Thymus (tissue), 11 donors: ENCODE data around the gene POLR3C. TPM values are rescaled to one million over a fixed set of nuclear protein-coding genes. Genes with fewer than 3 reads are reported as not detected.
"Not testable (repeated sequence)": the region's sequence is repeated elsewhere in the genome, so short reads cannot be mapped to it uniquely, and the experiment has no call there.

ENCODE experiments used
- DNase-seq, 9 donors: peaks; one replicate each; pipeline ENCODE4 v3.0.0-alpha.2; 2013; ENCODE audit warnings: low spot score in 9 of 9, low read depth in 6 of 9, missing footprints in 1 of 9
- H3K27ac ChIP-seq, 2 donors: one replicate each; pipeline ENCODE4 v1.5.1; 2013; ENCODE audit warnings: control low read depth in 1 of 2, low read depth in 1 of 2, low read length in 1 of 2, mild to moderate bottlenecking in 1 of 2, moderate library complexity in 1 of 2
- H3K27me3 ChIP-seq, 2 donors: one replicate each; pipeline ENCODE4 v1.5.1; 2013; ENCODE audit warnings: low read length in 1 of 2; ENCODE audit not compliant: control insufficient read depth in 2 of 2, insufficient read depth in 1 of 2
- H3K36me3 ChIP-seq, 2 donors: one replicate each; pipeline ENCODE4 v1.5.1; 2013; ENCODE audit warnings: low read length in 1 of 2, mild to moderate bottlenecking in 1 of 2, moderate library complexity in 1 of 2; ENCODE audit not compliant: control insufficient read depth in 2 of 2, insufficient read depth in 2 of 2
- H3K4me1 ChIP-seq, 2 donors: one replicate each; pipeline ENCODE4 v1.5.1; 2013; ENCODE audit warnings: low read length in 2 of 2; ENCODE audit not compliant: control insufficient read depth in 2 of 2, insufficient read depth in 2 of 2
- H3K4me3 ChIP-seq, 2 donors: one replicate each; pipeline ENCODE4 v1.5.1; 2013; ENCODE audit warnings: low read length in 2 of 2, control low read depth in 1 of 2, mild to moderate bottlenecking in 1 of 2
- H3K9me3 ChIP-seq, 2 donors: one replicate each; pipeline ENCODE4 v1.5.1; 2013; ENCODE audit warnings: low read length in 1 of 2, mild to moderate bottlenecking in 1 of 2; ENCODE audit not compliant: control insufficient read depth in 2 of 2, insufficient read depth in 1 of 2
- WGBS: extraction: QIAGEN DNeasy Blood & Tissue Kit; methylation state at CpG from one replicate; pipeline ENCODE4 v1.1.7; 2013; 5-methylcytosine and 5-hydroxymethylcytosine counted together
- polyA plus RNA-seq: library from polyadenylated mRNA; stranded (reverse); fragments of 200-250 nt; gene quantifications from one replicate; pipeline ENCODE4 v1.2.3, GENCODE V29; 2013
- total RNA-seq: library from RNA; stranded (reverse); fragments of 120-200 nt; gene quantifications from one replicate; pipeline ENCODE4 v1.2.4, GENCODE V29; 2013
- donor health status: healthy.

The POLR3C gene
- total and polyA plus RNA-seq, 2 donors: 17.2 to 26.7 TPM

DNA sequence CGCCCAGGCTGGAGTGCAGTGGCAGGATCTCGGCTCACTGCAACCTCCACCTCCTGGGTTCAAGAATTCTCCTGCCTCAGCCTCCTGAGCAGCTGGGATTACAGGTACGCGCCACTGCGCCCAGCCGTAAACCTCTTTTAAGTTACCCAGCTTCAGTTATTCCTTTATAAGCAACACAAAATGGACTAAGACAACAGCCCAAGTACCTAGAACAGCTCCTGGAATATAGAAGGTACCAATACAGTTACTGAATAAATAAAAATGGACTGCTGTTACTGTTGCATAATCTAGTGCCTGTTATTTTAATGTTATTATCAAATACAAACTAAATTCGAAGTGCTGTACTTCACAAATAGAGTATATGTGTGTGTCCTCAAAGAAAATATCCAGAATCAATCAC is 17.2 kb upstream of the POLR3C start:
- no peaks in the 10 kb centered on the region for H3K27me3 ChIP-seq
- no peak overlapping the region for H3K27ac ChIP-seq
- H3K9me3 ChIP-seq: no peaks in the 10 kb centered on the region
- DNase-seq: no peak
- no peaks in the 10 kb centered on the region for H3K4me1 ChIP-seq
- H3K36me3 ChIP-seq: no peaks in the 10 kb centered on the region
- H3K4me3 ChIP-seq: no peak overlapping the region
- WGBS: 98% methylated on average over 7 of the region's 7 CpGs

DNA sequence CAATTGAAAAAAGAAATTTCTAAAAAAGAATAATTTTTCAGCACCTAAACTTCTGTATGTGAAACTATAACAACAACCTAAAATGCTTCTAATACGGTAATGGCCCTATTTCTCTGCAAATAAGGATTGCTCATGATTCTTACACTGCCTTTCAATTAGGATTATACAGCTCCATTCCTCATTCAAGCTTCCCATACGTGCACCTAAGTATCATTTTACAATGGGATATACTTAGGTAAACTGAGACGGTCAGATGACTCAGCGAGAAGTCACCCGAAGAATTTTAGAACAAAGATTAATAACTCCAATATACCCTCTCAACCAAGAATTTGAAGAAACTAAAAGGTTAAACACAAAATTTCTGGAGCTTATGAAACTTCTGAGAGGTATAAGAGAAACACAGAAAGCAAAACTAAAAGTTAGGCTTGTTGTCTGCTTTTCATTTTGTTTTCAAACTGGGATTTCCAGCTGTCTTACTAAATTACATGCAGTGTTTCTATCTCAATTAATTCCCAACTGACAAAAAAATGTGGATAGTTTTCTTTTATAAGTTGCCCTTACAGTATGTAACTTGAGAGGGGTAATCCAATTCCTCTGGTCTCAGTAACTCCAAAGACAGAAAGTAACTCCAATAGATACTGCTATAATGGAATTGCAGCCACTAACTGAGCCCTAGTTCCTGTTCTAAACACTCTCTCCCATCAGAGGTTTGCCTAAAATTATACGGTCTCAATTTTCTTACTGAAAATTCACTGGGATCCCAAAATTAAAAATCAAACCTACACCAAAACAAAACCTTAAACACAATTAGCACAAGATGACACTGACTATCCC is 10.8 kb upstream of the POLR3C start:
- H3K4me3 ChIP-seq, H3K27me3 ChIP-seq: not testable (repeated sequence)
- WGBS: 90% methylated on average over 5 of the region's 6 CpGs

DNA sequence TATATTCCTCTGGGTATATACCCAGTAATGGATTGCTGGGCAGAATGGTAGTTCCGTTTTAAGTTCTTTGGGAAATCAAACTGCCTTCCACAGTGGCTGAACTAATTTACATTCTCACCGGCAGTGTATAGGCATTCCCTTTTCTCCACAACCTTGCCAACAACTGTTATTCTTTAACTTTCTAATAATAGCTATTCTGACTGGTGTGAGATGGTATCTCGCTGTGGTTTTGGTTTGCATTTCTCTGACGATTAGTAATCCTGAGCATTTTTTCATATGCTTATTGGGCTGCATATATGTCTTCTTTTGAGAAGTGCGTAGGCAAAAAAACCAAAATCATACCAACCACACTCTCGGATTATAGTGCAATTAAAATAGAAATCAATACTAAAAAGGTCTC is 5.9 kb upstream of the POLR3C start:
- H3K27ac ChIP-seq, H3K9me3 ChIP-seq, H3K36me3 ChIP-seq, H3K27me3 ChIP-seq, DNase-seq, H3K4me3 ChIP-seq, H3K4me1 ChIP-seq: not testable (repeated sequence)
- 34% methylated on average over 4 of the region's 6 CpGs for WGBS

More for the DNA sequence above, 10.8 kb upstream of the POLR3C start:
- not testable (repeated sequence) for H3K27ac ChIP-seq, H3K4me1 ChIP-seq, H3K9me3 ChIP-seq, DNase-seq, H3K36me3 ChIP-seq

DNA sequence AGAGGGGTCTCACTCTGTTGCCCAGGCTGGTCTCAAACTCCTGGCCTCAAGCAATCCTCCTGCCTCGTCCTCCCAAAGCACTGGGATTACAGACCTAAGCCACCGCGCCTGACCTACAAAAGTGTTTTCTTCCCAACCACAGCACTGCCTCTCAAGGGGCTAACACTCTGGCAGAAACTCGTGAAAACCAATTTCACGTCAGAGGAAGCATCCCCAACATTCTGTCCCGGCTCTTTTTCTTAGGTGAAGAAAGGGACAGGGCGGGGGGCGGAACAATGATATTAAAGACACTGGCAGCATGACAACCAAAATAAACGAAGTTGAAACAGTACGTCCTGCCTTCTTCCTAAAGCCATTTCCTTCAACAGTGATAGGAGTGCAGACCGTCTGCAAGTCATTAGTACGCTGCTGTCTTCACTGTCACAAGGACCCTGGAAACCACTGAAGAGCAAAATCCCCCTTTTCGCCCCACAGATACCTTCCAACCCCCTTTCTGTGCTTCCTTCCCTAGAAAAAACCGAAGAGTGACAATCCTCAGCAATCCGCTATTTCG is 1.1 kb upstream of the POLR3C start:
- H3K4me1 ChIP-seq, DNase-seq, H3K27me3 ChIP-seq, H3K9me3 ChIP-seq, H3K4me3 ChIP-seq, H3K27ac ChIP-seq: not testable (repeated sequence)
- H3K36me3 ChIP-seq: peaks cover 10 to 17% of the 10 kb centered on the region in 2 donors
- 51% methylated on average over 4 of the region's 16 CpGs for WGBS

DNA sequence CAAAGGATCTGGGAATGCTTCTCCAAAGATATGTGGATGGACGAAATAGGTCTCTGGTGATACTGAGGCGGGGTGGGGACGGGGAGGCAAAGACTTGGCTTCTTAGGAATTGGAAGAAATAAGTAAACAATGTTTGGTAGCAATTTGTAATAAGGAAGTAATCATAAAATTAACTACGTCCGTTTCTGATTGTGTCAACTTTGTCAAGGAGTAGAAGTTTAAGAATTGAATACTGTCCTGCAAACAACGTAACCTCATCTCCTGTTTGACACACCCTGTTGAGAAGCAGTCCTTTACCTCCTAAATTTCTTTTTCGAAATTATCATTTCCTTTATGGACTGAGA is 471 bp downstream of the POLR3C start:
- under 1% methylated on average over 7 of the region's 7 CpGs for WGBS
- H3K36me3 ChIP-seq: peaks cover 21 to 32% of the 10 kb centered on the region in 2 donors
- no peaks in the 10 kb centered on the region for H3K27me3 ChIP-seq
- DNase-seq: no peak
- H3K9me3 ChIP-seq: no peaks in the 10 kb centered on the region
- peak overlapping the region; percentile 88 to 89 for H3K4me3 ChIP-seq
- H3K4me1 ChIP-seq: peaks cover 0 to 2% of the 10 kb centered on the region in 2 donors
- peak overlapping the region; percentile 71 to 91 for H3K27ac ChIP-seq

DNA sequence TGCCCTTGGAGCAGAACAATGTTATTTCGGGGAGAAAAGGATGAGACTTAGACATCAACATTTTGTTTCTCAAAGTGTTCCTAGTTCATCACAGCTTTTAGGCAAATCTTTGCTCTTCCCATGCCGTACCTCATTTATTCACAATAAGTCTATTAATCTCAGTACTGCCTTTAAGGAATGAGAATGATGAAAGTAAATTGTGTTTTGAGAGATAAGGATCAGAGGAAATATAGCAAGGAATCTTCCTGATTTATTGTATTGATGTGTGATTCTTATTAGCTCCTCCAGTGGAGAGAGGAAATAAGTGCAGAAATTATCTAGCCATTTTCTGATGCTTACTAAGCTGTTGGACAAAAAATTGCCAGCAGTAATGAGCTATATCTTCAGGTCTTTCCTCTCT is 2.0 kb downstream of the POLR3C start:
- WGBS: 96% methylated on average over 2 of the region's 2 CpGs

DNA sequence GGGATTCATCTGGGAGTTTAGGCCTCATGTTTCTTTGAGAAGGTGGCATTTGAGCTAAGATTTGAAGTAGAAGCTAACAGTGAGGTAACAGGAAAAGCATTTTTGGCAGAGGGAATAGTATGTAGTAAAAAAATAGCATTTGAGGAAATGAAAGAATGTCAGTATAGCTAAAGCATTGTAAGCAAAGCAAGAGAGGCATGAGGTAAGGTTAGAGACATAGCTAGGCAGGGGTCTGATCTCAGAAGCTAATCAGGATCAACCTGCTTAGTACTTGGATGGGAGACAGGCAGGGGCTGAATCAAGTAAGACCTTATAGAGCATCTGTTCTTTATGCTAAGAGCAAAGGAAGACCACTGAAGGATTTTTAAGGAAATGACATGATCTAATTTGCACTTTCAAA is 4.0 kb downstream of the POLR3C start:
- H3K9me3 ChIP-seq: no peaks in the 10 kb centered on the region
- H3K36me3 ChIP-seq: peaks cover 38 to 55% of the 10 kb centered on the region in 2 donors
- DNase-seq: no peak

More for the DNA sequence above, 2.0 kb downstream of the POLR3C start:
- H3K4me3 ChIP-seq: no peak overlapping the region
- H3K36me3 ChIP-seq: peaks cover 30 to 48% of the 10 kb centered on the region in 2 donors
- H3K27me3 ChIP-seq: no peaks in the 10 kb centered on the region
- no peak for DNase-seq
- peaks cover 0 to 2% of the 10 kb centered on the region in 2 donors for H3K4me1 ChIP-seq
- no peak overlapping the region for H3K27ac ChIP-seq
- no peaks in the 10 kb centered on the region for H3K9me3 ChIP-seq

DNA sequence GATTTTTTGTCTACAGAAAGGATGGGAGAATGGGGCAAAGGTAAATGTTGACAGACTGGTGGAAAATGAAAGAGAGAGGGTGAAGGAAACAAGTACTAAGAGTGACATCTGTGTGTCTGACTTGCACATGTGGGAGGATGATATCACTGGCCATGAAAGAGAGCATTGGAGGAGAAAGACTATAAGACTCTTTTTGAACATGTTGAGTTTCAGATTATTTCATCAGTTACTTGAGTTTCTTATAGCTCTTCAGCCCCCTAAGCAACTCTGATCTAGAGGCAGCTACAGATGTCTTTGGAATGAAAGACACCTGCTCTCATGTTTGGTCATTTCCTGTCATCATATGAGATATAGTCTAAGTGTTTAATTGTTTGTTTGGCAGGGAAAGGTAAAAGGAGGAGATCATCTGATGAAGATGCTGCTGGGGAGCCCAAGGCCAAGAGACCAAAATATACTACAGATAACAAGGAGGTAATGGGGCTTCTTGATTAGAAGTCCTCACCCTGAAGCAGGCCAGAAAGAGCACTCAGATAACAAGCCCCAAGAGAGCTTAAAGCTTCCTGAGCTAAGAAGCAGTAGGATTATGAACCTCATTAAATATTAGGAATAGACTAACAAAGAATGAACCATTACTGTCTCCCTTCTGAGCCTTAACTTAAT is 4.5 kb downstream of the POLR3C start:
- Histone ChIP-seq H3K27me3 (no peaks in the 10 kb centered on the region), H3K4me1 (peaks cover 0 to 2% of the 10 kb centered on the region in 2 donors), H3K36me3 (peaks cover 42 to 60% of the 10 kb centered on the region in 2 donors), H3K4me3 (no peak overlapping the region), H3K9me3 (no peaks in the 10 kb centered on the region), H3K27ac (peak overlapping the region in 1 of 2 donors; percentile 68)
- DNase-seq: peak in 1 of 9 donors; percentile 34

More for the DNA sequence above, 4.0 kb downstream of the POLR3C start:
- H3K4me1 ChIP-seq: peaks cover 0 to 2% of the 10 kb centered on the region in 2 donors
- peak overlapping the region in 1 of 2 donors; percentile 68 for H3K27ac ChIP-seq
- no peaks in the 10 kb centered on the region for H3K27me3 ChIP-seq
- H3K4me3 ChIP-seq: no peak overlapping the region

DNA sequence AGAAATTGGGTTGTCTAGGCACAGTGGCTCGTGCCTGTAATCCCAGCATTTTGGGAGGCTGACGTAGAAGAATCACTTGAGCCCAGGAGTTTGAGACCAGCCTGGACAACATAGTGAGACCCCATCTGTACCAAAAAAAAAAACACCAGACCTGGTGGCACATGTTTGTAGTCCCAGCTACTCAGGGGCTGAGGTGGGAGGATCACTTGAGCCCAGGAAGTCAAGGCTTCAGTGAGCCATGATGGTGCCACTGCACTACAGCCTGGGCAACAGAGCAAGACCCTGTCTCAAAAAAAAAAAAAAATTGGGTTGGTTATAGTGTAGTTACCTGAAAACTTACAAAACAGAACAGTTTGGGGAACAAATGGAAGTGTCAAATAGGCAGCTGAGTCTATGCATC is 6.8 kb downstream of the POLR3C start:
- not testable (repeated sequence) for H3K27ac ChIP-seq, H3K4me1 ChIP-seq, H3K4me3 ChIP-seq, DNase-seq, H3K9me3 ChIP-seq, H3K27me3 ChIP-seq
- H3K36me3 ChIP-seq: peaks cover 56 to 78% of the 10 kb centered on the region in 2 donors
- 98% methylated on average over 2 of the region's 2 CpGs for WGBS
